BLaER1 treated with 17β-estradiol and CSF1 and Interleukin-3, amounts not matched to agents 10 nM and 100 nM (cell line): ENCODE measurements around the gene PRXL2C.
A peak's percentile ranks its signal among the peaks of the same experiment; 100 is the strongest.
"Not testable (repeated sequence)": the region's sequence is repeated elsewhere in the genome, so short reads cannot be mapped to it uniquely, and the experiment has no call there.

ENCODE experiments used
- H3K27ac ChIP-seq, 11 experiments: shearing (Covaris generic); formaldehyde crosslinking; 2 replicates each; pipeline ENCODE4 v1.8.1; 2022
- H3K27me3 ChIP-seq, 11 experiments: shearing (Covaris generic); formaldehyde crosslinking; 2 replicates each; pipeline ENCODE4 v1.8.1; 2022
- H3K36me3 ChIP-seq, 11 experiments: shearing (Covaris generic); formaldehyde crosslinking; 2 replicates each; pipeline ENCODE4 v1.8.1; 2022
- H3K4me1 ChIP-seq, 10 experiments: shearing (Covaris generic); formaldehyde crosslinking; 2 replicates each; pipeline ENCODE4 v1.8.1; 2022
- H3K4me2 ChIP-seq, 11 experiments: shearing (Covaris generic); formaldehyde crosslinking; 2 replicates each; pipeline ENCODE4 v1.8.1; 2022
- H3K4me3 ChIP-seq, 10 experiments: shearing (Covaris generic); formaldehyde crosslinking; 2 replicates each; pipeline ENCODE4 v1.8.1; 2022
- H3K9ac ChIP-seq, 11 experiments: shearing (Covaris generic); formaldehyde crosslinking; 2 replicates each; pipeline ENCODE4 v1.8.1; 2022
- H3K9me3 ChIP-seq, 11 experiments: shearing (Covaris generic); formaldehyde crosslinking; replicated peaks in 1 of 11; 2 replicates each; pipeline ENCODE4 v1.8.1; 2022
- H4K20me1 ChIP-seq, 11 experiments: shearing (Covaris generic); formaldehyde crosslinking; 2 replicates each; pipeline ENCODE4 v1.8.1; 2022
- Cebpa-rat ChIP-seq, 11 experiments: shearing (Covaris generic); IDR thresholded peaks; 2 replicates each; pipeline ENCODE4 v1.8.1; 2022

PRXL2C gene

DNA sequence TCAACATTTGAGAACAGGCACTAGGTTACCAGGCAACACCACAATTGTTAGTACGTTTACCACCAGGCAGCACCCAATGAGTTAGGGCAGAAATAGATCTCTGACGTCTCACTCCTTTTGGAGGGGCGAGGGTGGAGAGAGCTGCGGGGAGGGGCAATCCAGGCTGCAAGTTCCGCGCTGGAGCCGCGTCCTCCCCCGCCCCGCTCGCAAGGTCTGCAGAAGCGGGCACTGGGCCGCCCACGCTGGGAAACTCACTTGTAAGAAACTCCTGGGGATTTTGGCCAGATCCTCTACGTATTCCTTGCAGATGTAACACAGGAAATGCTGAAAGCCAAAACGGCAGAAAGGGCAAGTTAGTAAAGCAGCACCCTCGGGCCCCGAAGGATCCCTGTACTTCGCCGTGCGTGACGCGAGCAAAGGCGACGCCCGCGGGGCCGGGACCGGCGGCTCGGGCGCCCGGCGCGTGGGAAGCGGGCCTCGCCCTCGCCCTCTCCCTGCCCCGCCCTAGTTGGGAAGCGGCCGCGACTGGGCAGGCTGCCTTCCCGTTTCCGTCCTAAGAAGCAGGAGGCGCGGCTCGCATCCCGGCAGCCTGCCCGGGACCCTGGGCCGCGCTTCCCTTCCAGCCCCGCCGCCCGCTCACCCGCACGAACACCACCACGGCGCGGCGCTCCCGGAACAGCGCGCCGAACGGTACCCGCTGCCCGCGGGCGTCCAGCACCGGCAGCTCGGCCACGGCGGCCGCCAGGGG, 493 bp downstream of the PRXL2C start:
- Histone ChIP-seq H3K4me3 (peak overlapping the region; percentile 71 to 92 (median 84)), H3K9me3 (no peaks in the 10 kb centered on the region), H3K4me1 (peaks cover 14 to 26% (median 19%) of the 10 kb centered on the region in 10 experiments), H4K20me1 (no peaks in the 10 kb centered on the region), H3K9ac (peak overlapping the region; percentile 86 to 100 (median 90)), H3K36me3 (peaks cover 15 to 33% (median 19%) of the 10 kb centered on the region in 11 experiments), H3K4me2 (peak overlapping the region; percentile 73 to 94 (median 87)), H3K27ac (peak overlapping the region; percentile 83 to 99 (median 89)), H3K27me3 (no peaks in the 10 kb centered on the region)
- no peak for TF ChIP-seq Cebpa-rat (IDR thresholded peaks at IDR 0.05)

DNA sequence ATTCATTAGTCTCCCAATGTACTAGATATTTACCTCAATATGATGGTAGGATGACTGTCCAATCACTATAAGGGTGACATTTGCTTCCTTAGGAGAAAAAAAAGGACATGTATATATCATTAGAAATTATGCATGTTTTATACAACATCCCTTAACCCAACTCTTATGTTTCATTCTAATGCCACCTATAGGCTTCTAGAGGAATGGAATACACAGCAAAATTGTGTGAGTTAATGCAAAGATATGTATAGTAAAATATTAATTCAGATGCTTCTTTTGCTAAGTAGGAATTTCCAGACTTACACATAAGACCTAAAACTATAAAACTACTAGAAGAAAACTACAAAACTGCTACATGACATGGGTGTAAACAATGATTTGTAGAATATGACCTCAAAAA, 3.5 kb downstream of the PRXL2C start:
- no peaks in the 10 kb centered on the region for H4K20me1 ChIP-seq
- no peaks in the 10 kb centered on the region for H3K9me3 ChIP-seq
- no peak for TF ChIP-seq Cebpa-rat (IDR thresholded peaks at IDR 0.05)
- H3K4me1 ChIP-seq, result peaks cover 28 to 41% (median 32%) of the 10 kb centered on the region in 10 experiments
- peaks cover 30 to 57% (median 40%) of the 10 kb centered on the region in 11 experiments for H3K36me3 ChIP-seq
- no peak overlapping the region for H3K4me3 ChIP-seq
- no peaks in the 10 kb centered on the region for H3K27me3 ChIP-seq
- no peak overlapping the region for H3K9ac ChIP-seq
- no peak overlapping the region for H3K4me2 ChIP-seq
- H3K27ac ChIP-seq, result no peak overlapping the region

DNA sequence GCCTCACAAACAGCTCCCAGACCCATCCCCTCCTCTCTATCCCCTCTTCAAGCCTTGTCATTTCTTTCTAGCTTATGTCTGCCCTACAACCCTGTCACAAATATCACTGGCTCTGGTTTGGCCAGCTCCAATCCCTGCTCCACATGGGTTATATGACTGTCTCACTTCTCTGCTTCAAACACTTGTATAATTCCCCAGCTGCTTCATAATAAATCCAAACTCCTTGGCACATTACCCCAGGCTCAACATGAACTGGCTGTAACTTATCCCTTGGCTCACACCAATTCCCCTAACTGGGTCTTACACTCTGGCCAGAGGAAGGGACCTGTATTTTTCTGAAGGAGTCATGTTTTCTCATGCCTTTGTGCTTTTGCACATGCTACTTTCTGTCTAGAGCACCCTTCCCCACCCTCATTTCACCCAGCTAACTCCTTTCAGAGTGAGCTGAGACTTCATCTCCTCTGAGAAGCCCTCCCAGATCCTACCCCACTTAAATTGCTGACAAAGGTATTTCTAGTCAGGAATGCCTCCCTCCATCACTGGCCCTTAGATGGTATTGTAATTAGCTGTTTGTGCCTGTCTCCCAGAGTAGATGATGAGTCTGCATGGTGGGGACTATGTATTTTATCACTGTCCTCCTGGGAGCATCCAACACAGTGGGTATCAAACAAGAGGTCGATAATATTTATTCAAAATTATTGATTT, 5.3 kb downstream of the PRXL2C start:
- H3K4me1 ChIP-seq, result peaks cover 33 to 46% (median 37%) of the 10 kb centered on the region in 10 experiments
- H4K20me1 ChIP-seq, result no peaks in the 10 kb centered on the region
- peaks cover 41 to 69% (median 50%) of the 10 kb centered on the region in 11 experiments for H3K36me3 ChIP-seq

DNA sequence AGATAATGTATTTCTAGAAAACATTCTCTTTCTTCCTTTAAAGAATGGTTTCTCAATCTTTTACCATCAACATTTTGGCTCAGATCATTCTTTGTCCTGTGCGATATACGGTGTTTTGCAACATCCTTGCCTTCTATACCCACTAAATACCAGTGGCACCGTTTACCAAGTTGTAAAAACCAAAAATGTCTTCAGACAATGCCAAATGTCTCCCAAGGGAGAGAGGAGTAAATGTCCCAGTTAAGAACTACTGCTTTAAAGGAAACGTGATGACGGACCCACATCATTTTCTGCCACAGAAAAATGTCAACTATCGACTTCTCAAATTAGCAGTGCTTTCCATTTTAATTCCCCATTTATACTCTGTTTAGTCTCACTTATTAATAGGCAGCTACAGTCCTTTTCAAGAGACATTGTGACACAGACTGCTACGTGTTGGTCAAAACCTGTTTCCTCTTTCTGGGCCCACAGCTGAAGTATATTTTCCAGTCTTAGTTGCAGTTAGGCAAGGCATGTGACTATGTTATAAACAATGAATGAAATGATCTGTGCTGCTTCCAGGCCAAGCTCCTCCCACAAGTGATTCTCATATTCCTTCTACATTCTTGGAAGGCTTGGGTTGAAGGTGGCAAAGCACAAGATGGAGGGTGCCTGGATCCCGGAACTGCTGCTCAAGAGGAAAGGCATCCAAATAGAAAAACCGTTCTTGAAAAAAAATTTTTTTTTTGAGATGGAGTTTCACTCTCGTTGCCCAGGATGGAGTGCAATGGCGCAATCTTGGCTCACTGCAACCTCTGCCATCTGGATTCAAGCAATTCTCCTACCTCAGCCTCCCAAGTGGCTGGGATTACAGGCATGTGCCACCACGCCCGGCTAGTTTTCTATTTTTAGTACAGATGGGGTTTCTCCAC, 8.8 kb downstream of the PRXL2C start:
- peak overlapping the region; percentile 56 to 77 (median 67) for H3K4me2 ChIP-seq
- peak overlapping the region; percentile 75 to 90 (median 83) for H3K27ac ChIP-seq
- H3K36me3 ChIP-seq, result peaks cover 63 to 87% (median 72%) of the 10 kb centered on the region in 11 experiments

More for the DNA sequence above, 5.3 kb downstream of the PRXL2C start:
- Histone ChIP-seq H3K4me2 (no peak overlapping the region), H3K9ac (0 out of 22 replicates have a peak overlapping the region, but pooled peaks of 1 of the 11 experiments have one; percentile 34), H3K27ac (peak overlapping the region in 3 of 11 experiments; percentile 6 to 17 (median 16); a peak in 2 of 22 replicates), H3K27me3 (no peaks in the 10 kb centered on the region), H3K4me3 (no peak overlapping the region), H3K9me3 (peaks cover 0 to 4% (median 0%) of the 10 kb centered on the region in 11 experiments; a peak in 2 of 22 replicates)
- no peak for TF ChIP-seq Cebpa-rat (IDR thresholded peaks at IDR 0.05)

DNA sequence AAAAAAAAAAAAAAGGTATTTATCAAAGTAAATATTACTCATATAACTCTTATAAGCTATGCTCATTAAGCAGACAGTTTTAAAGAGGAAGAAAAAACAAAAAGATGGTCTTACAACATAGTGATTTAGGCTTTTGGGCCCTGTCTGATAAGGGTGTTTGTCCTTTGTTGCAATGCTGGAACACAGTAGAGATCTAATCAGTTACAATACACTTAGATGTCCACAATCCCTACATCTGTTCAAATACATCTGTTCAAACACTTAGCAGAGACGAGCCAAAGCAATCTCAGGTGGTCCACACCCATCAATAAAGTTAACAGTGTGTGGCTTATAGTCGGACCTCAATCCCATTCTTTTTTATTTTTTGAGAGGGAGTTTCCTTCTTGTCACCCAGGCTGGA, 11.0 kb downstream of the PRXL2C start:
- Histone ChIP-seq H3K27me3 (no peaks in the 10 kb centered on the region), H3K4me1 (peaks cover 25 to 31% (median 29%) of the 10 kb centered on the region in 10 experiments), H3K36me3 (peaks cover 43 to 85% (median 57%) of the 10 kb centered on the region in 11 experiments), H4K20me1 (no peaks in the 10 kb centered on the region), H3K27ac (no peak overlapping the region; a peak in 2 of 22 replicates), H3K9me3 (peaks cover 0 to 4% (median 0%) of the 10 kb centered on the region in 11 experiments; a peak in 2 of 22 replicates), H3K9ac (no peak overlapping the region), H3K4me3 (no peak overlapping the region), H3K4me2 (no peak overlapping the region)
- no peak for TF ChIP-seq Cebpa-rat (IDR thresholded peaks at IDR 0.05)

More for the DNA sequence above, 8.8 kb downstream of the PRXL2C start:
- Histone ChIP-seq H3K27me3 (no peaks in the 10 kb centered on the region), H4K20me1 (no peaks in the 10 kb centered on the region), H3K9ac (peak overlapping the region; percentile 49 to 75 (median 65); a peak in 20 of 22 replicates), H3K9me3 (peaks cover 0 to 4% (median 0%) of the 10 kb centered on the region in 11 experiments; a peak in 2 of 22 replicates), H3K4me1 (peaks cover 25 to 31% (median 29%) of the 10 kb centered on the region in 10 experiments), H3K4me3 (no peak overlapping the region)
- TF ChIP-seq Cebpa-rat (IDR thresholded peaks at IDR 0.05), result peak in 10 of 11 experiments; percentile 22 to 80 (median 66); a peak in 12 of 22 replicates

DNA sequence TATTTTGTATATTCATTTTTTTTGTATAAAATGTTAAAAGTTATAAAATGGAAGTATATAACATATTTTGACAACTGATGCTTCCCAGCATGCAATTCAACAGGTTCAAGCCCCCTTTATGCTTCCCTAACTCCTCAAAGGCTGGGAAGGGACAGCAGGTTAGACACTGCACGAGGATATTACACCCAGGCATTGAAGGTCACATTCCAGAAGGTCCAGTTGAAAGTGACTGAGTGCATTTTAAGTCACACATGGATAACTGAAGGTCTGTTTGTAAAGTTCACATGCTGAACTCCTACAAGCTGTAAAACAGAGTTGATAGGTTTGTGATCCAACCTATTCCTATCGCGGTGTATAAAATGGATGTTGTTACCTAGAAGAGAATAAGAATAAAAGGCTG, 13.6 kb downstream of the PRXL2C start:
- peaks cover 10 to 15% (median 14%) of the 10 kb centered on the region in 10 experiments for H3K4me1 ChIP-seq
- H3K9ac ChIP-seq, result no peak overlapping the region
- TF ChIP-seq Cebpa-rat (IDR thresholded peaks at IDR 0.05), result no peak

DNA sequence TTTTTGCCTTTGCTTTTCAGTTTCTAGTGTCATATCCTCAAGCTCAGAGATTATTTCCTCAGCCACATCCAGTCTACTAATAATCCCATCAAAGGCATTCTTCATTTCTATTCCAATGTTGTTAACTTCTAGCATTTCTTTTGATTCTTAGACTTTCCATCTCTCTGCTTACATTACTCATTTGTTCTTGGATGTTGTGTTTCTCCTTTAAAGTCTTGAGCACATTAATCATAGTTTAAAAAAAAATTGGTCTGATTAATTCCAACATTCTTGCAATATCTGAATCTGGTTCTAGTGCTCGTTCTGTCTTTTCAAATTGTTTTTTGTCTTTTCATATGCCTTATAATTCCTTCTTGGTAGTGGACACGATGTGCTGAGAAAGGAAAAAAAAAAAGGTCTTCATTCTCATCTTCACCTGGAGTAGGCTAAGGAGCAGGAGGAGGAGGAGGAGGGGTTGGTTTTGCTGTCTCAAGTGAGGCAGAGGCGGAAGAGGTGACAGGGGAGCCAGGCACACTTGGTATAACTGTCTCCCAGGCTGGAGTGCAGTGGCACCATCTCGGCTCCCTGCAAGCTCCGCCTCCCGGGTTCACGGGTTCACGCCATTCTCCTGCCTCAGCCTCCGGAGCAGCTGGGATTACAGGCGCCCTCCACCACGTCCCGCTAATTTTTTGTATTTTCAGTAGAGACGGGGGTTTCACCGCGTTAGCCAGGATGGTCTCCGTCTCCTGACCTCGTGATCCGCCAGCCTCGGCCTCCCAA, 16.3 kb downstream of the PRXL2C start:
- H3K9ac ChIP-seq, result no peak overlapping the region
- no peak overlapping the region for H3K27ac ChIP-seq
- no peak for TF ChIP-seq Cebpa-rat (IDR thresholded peaks at IDR 0.05)
- H3K4me1 ChIP-seq, result no peaks in the 10 kb centered on the region
- no peak overlapping the region for H3K4me3 ChIP-seq
- H3K9me3 ChIP-seq, result no peaks in the 10 kb centered on the region
- H3K27me3 ChIP-seq, result no peaks in the 10 kb centered on the region
- peaks cover 12 to 48% (median 20%) of the 10 kb centered on the region in 11 experiments; a peak in 21 of 22 replicates for H3K36me3 ChIP-seq
- no peaks in the 10 kb centered on the region for H4K20me1 ChIP-seq
- no peak overlapping the region for H3K4me2 ChIP-seq

More for the DNA sequence above, 13.6 kb downstream of the PRXL2C start:
- Histone ChIP-seq H4K20me1 (no peaks in the 10 kb centered on the region), H3K4me3 (no peak overlapping the region), H3K9me3 (peaks cover 0 to 4% (median 0%) of the 10 kb centered on the region in 11 experiments; a peak in 2 of 22 replicates), H3K27me3 (no peaks in the 10 kb centered on the region), H3K27ac (no peak overlapping the region), H3K36me3 (peaks cover 30 to 69% (median 39%) of the 10 kb centered on the region in 11 experiments), H3K4me2 (no peak overlapping the region)

DNA sequence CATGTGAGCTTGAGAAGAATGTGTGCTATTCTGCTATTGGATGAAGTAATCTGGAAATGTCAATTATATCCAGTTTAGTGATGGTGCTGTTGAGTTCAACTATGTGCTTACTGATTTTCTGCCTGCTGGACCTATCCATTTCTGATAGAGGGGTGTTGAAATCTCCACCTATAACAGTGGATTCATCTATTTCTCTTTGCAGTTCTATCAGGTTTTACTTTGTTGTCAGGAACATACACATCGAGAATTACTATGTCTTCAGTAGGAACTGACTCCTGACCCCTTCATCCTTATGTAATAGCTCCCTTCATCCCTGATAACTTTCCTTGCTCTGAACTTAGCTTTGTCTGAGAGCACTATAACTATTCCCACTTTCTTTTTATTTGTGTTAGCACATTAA, 18.7 kb downstream of the PRXL2C start:
- Histone ChIP-seq H3K36me3 (peaks cover under 1 to 23% (median 5%) of the 10 kb centered on the region in 11 experiments; a peak in 11 of 22 replicates), H3K4me1 (no peaks in the 10 kb centered on the region), H3K4me2 (no peak overlapping the region), H4K20me1 (no peaks in the 10 kb centered on the region), H3K27me3 (no peaks in the 10 kb centered on the region), H3K9ac (no peak overlapping the region), H3K9me3 (no peaks in the 10 kb centered on the region), H3K27ac (no peak overlapping the region), H3K4me3 (no peak overlapping the region)
- no peak for TF ChIP-seq Cebpa-rat (IDR thresholded peaks at IDR 0.05)

DNA sequence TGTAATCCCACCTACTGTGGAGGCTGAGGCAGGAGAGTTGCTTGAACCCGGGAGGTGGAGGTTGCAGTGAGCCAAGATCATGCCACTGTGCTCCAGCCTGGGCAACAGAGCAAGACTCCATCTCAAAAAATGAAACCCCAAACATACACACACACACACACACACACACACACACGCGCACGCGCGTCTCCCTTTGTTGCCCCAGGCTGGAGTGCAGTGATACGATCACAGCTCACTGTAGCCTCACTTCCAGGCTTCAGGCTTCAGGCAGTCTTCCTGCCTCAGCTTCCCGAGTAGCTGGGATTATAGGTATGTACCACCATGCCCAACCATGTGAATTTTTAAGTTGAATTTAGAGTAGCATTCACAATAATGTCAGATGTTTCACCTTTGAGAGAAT, 21.5 kb downstream of the PRXL2C start:
- not testable (repeated sequence) for H3K4me2 ChIP-seq, H3K27me3 ChIP-seq, H4K20me1 ChIP-seq, H3K4me1 ChIP-seq, H3K27ac ChIP-seq, H3K9me3 ChIP-seq, H3K4me3 ChIP-seq, H3K9ac ChIP-seq, H3K36me3 ChIP-seq
